CD4-positive, alpha-beta T cell treated with Interleukin-17A for 1 hour (primary cell): ENCODE data around the gene GBF1.
A peak's percentile ranks its signal among the peaks of the same experiment; 100 is the strongest.
"Not testable (repeated sequence)": the region's sequence is repeated elsewhere in the genome, so short reads cannot be mapped to it uniquely, and the experiment has no call there.

Source experiments
- DNase-seq: peaks from one replicate; pipeline ENCODE4 v3.0.0-alpha.2; 2020

Gene GBF1

GRCh38 chr10:102231357-102232318 is 13.7 kb upstream of the GBF1 start:
- peak; percentile 70 for DNase-seq

DNA sequence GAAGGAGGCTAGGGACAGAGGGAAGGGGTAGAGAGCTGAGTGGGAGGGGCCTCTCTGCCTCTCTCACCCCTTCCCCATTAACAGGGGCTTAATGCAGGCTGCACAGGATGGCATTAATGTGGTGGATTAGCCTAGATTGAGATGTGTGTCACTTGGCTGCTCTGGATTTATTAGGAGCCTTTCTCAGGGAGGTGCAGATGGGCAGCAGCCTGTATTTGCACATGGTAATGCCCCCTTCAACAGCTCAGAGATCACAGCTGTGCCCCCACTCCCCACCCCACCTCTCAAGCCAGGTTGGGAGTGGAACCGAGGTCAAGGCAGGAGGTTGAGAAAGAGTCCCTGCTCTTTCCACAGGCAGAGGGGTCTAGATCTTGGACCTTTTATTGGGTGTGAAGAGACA is 11.3 kb upstream of the GBF1 start:
- DNase-seq, result no peak

DNA sequence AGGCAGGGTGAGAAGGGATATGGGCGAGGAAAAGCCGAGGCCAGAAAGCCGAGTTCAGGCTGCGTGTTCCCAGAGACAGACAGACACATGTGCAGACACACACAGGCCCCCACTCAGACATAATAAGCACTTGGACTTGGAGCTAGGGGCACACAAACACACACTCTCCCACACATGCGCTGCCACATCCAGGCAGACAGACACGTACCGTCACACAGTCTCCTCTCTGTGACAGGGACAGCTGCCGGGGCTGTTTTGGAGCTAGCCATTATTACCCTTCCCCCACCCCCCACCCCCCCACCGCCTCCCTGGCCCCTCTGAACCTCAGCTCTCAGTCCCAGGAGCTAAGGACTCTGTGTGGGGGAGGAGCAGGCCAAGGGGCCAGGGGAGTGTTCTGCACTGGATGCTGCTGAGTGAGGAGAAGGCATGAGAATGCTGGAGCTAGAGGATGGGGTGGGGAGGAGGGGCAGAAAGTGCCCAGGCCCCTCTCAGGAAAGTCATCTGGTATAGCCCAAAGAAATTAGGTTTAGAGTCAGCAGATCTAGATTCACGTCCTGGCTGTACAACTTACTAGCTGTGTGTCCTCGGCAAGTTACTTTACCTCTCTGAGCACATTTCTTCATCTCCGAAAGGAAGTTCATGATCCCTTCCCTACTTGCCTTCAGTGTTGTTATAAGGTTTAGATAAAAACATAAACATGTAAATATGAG is 10.3 kb upstream of the GBF1 start:
- no peak for DNase-seq

DNA sequence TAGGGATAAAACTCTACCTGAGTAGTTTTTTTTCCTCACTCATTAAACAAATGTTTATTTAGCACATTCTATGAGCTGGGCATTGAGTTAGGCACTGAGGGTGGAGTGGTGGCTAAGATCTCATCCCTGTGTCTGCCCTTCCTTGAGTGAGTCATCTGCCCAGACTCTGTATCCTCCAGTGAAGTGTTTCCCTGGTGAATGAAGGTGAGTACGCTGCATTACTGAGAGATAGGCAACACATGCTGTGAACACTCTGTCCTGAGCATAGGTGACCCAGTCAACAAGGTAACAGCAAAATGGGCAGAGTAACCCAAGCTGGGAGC is 9.8 kb upstream of the GBF1 start:
- no peak for DNase-seq

- DNase-seq, result no peak
These were observed 9.3 kb upstream of the GBF1 start for GRCh38 chr10:102236006-102236405.

DNA sequence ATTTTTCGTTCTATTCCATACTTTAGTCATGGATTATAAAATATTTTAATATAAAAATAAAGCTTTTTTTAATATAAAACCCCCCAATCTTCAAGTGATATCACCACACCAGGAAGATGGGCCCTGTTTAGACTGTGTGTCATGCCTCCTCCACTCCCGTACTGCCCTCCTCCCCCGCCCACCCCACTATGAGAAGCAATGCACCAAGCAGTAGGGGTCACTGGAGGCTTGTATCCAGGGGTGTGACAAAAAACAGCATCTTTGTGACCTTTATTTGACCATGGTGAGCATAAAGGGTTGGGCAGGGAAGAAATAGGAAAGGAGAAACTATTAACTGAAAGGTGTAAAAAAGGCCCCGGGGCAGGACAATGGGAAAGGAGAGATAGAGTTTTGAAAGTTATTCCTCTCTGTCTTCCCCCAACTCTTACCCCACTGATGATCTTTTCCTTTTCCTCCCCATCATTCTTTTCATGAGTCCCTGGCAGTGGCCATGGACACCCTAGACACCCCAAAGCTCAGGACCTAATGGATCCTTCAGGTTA is 7.5 kb upstream of the GBF1 start:
- DNase-seq, result no peak

- DNase-seq, result no peak
These were observed 4.8 kb upstream of the GBF1 start for GRCh38 chr10:102240467-102241031.

GRCh38 chr10:102241032-102241443 is 4.3 kb upstream of the GBF1 start:
- no peak for DNase-seq

DNA sequence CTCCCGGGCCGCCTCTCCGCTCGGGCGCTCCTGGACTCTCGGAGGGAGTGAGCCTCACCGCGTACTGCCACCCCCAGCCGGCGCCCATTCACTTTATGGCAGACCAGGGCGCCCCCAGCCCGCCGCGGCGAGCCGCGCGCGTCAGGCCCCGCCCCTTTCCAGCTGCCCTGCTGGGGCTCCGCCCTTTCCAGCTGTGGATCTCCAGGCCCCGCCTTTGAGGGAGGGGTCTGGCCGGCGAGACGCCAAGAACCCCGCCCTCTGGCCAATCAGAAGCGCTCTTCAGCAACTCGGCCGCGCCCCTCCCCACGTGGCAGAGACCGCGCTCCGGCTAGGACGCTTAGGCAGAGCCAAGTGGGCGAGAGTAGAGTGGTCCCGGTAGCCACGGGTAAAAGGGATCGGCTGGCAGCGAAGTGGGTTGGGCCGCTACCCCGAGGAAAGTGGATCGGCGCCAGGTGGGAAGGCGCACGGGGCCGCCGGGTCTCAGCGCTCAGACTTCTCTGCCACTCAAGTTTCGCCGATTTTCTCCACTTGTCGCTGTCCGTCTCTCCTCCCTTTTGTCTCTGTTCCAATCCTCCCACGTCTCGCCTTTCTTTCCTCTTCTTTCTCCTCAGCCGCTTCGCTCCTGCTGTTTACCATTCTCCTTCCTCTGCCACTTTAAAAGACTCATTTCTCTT is 3.8 kb upstream of the GBF1 start, which contains the start of gene PITX3:
Gene PITX3 (minus strand): TSS at position 69 of the 674 bp plus-strand sequence. CDS start 9,432 bp downstream, outside the sequence.
- peak; percentile 92 for DNase-seq

DNA sequence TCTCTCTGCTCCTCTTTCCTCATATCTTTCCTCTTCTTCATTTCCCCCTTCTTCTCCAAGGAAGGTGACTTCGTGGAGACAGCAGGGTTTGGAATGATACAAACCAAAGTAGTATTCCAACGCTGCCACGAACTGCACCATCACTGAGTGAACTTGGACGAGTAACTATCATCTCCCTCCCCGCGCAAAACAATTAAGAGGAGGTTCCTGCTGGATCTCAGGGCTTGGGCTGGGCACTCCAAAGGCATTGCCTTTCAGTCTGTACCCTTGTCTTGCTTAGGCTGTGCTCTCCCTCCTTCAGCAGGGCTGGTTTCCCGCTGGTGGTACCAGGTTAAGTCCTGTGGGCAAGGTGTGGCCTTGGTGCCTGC is 3.2 kb upstream of the GBF1 start:
- no peak for DNase-seq

DNA sequence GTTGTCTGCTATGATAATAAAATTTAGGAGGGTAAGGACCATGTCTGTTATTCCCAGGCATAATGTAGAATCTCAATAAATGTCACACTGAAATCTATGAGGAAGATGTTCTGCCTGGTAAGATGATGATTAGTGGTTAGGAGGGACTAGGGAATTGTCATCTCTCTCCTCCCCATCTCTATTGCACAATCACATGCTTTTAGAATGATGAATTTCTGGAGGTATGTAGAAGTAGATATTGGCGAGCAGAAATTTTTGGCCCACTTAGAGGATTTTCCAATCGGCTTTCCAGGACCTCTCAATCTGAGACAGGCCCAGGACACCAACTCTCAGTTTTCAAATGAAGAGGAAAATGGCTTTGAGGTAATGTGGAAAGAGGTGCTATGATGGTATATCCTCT is 2.0 kb upstream of the GBF1 start:
- DNase-seq, result no peak

GRCh38 chr10:102245932-102246251 is 560 bp downstream of the GBF1 start:
- DNase-seq, result peak; percentile 4

- DNase-seq, result no peak
These were observed 929 bp downstream of the GBF1 start for GRCh38 chr10:102246261-102246660.

DNA sequence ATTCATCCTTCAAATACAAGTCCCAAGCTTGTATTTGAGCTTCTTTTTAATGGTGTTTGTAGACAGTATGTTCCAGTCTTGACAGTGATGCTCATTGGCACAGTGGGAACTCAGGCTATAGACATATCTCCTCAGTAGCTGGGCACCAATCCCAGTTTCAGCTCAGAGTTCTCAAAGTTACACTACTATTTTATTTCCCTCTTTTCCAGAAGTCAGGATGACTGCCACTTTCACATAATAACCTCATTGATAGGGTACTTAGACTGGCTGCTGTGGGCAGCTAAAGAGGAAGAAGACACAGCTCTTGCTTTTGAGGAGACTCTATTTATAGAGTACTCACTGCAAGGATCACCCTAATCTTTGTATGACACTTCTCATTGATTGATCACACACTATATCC is 2.4 kb downstream of the GBF1 start:
- no peak for DNase-seq

DNA sequence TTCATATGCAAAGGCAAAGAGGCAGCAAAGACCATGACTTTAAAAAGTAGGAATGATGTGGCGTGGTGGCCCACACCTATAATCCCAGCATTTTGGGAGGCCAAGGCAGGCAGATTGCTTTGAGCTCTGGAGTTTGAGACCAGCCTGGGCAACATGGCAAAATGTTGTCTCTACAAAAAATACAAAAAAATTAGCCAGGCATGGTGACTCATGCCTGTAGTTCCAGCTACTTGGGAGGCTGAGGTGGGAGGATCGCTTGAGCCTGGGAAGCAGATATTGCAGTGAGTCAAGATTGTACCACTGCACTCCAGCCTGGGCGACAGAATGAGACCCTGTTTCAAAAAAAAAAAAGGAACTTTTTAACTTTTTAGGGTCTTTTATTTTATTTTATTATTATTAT is 7.2 kb downstream of the GBF1 start:
- not testable (repeated sequence) for DNase-seq

DNA sequence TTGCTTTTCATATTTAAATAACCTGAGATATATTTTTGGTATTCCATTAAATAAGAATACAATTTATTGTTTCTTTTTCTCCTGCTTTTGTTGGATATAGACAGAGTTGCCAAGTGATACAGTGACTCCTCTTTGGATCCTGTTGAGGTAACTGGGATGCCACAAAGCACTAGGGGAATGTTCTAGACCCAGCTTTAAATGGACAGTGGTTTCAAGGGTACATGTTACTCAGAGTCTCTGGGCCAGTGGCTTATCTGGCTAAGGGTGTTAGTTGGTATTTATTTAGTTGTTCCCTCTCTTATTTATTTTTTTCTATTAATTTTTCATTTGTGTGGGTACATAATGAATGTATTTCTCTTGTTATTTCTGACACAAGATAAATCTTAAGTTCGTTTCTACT is 9.1 kb downstream of the GBF1 start:
- DNase-seq, result no peak

DNA sequence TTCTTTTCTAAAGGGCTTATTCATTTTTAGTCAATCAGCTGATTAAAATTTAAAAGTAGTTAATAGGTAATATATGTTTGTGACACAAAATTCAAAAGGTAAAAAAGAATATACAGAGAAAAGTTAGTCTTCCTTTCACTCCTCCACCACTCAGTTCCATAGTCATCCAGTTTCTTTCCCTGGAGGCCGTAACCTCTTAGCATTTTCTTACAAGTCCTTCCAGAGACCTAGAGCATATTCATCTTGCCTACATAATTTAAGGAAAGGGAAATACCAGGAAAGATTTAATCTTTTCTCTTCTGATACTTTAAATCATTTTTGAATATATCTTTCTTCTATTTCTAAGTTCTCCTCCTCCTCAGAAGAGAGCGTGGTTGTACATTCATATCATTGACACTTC is 10.1 kb downstream of the GBF1 start:
- DNase-seq, result no peak

GRCh38 chr10:102261196-102261595 is 15.9 kb downstream of the GBF1 start:
- no peak for DNase-seq

- no peak for DNase-seq
These were observed 16.5 kb downstream of the GBF1 start for GRCh38 chr10:102261842-102262241.

DNA sequence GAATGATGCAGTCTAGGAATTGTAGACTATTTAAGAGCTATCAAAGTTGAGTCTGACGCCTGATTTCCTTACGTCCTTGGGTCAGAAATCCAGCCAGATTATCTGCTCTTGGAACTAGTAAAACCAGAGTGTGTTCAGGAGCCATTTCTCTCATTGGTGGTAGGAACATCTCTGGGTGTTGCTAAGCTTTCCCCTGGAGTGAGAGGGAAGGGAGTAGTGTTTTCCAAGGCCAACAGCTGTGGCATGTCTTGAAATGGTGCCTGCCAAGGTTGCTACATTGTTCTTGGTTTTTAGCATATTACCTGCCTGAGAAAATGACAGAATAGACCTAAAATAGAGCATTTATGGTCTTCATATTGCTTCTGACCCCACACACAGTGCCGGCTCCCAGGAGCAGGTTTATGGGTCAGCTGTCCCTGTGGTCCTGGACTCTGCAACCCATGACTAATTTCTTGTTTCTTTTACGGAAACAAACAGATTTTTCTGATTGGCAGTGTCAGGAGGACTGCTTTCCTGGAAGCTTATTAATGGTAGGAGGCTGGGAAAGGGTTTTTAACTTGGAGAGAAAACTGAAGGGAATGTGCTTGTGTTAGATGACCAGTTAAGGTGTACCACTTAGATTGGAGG is 17.5 kb downstream of the GBF1 start:
- DNase-seq, result no peak

GRCh38 chr10:102264371-102264770 is 19.0 kb downstream of the GBF1 start:
- DNase-seq, result no peak

GRCh38 chr10:102266670-102267069 is 21.3 kb downstream of the GBF1 start:
- no peak for DNase-seq

DNA sequence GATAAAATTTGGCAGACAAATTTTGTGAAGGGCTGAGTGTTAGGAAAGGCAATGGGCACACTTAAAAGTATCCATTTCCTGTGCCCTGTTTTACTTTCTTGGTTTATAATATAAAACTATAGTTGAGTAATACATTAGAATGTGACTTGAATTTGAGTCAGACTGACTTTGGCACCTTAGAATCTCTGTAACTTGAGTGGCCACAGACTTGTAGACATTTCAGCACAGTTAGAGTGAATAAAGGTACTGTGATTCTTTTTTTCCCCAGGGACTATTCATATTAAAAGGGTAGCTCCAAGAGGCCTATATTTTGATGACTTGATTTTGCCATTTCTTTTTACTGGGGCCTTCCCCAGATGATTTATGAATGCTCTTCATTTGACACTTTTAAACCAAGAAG is 22.4 kb downstream of the GBF1 start:
- DNase-seq, result no peak
